Measurements from ENCODE around the gene TK2. TPM values are rescaled to one million over a fixed set of nuclear protein-coding genes. Genes with fewer than 3 reads are reported as not detected.

TK2 gene
- total and polyA plus RNA-seq, 9 of the 15 experiments (the other 6 are each of a cell fraction or from before 2014, with no cell fraction given): 1.1 to 10.2 (median 5.3) TPM

GRCh38 chr16:66562986-66563385 lies 13.1 kb upstream of the TK2 start (continued):
- TF ChIP-seq MGA (IDR thresholded peaks at IDR 0.05): no peak
- no peak for TF ChIP-seq ZNF140 (CRISPR knock-in tag; IDR thresholded peaks at IDR 0.05)
- no peak for TF ChIP-seq FOXK2 (conservative IDR thresholded peaks at IDR 0.05 in 1 of 2, IDR thresholded peaks at IDR 0.05 in 1 of 2; ENCODE audit: low read depth in 2 of 2)
- no peak for TF ChIP-seq SRSF1 (IDR thresholded peaks at IDR 0.05; ENCODE audit: low read depth, low read length)
- no peak for TF ChIP-seq TAF7 (tag; IDR thresholded peaks at IDR 0.05)
- TF ChIP-seq RBBP5 (IDR thresholded peaks at IDR 0.05; ENCODE audit: borderline replicate concordance, insufficient read depth, low read length, poor library complexity, severe bottlenecking): no peak
- no peak for TF ChIP-seq BRD4 (IDR thresholded peaks at IDR 0.05)
- TF ChIP-seq DDX20 (tag; IDR thresholded peaks at IDR 0.05; ENCODE audit: low read depth): no peak
